Hepatocyte (in vitro differentiated cells): ENCODE data around the gene ZNF33A.
"Not testable (repeated sequence)": the region's sequence is repeated elsewhere in the genome, so short reads cannot be mapped to it uniquely, and the experiment has no call there.

Source experiments
- CTCF ChIP-seq: fragments of 200-600 bp; sonication (generic); IDR thresholded peaks from 2 replicates; pipeline ENCODE4 v1.5.1; 2016; ENCODE audit warnings: antibody characterized with exemption, mild to moderate bottlenecking; ENCODE audit not compliant: poor library complexity
- EZH2 ChIP-seq: fragments of 200-600 bp; sonication (generic); IDR thresholded peaks from 2 replicates; pipeline ENCODE4 v1.6.1; 2016; ENCODE audit warnings: antibody characterized with exemption, mild to moderate bottlenecking, borderline replicate concordance
- EZH2phosphoT487 ChIP-seq: fragments of 200-600 bp; sonication (generic); IDR thresholded peaks from one replicate; pipeline ENCODE4 v1.6.1; 2018; ENCODE audit warnings: antibody characterized with exemption, mild to moderate bottlenecking, low read depth, moderate library complexity; ENCODE audit not compliant: unreplicated experiment, severe bottlenecking

- not testable (repeated sequence) for TF ChIP-seq CTCF, EZH2phosphoT487, EZH2
Observed at GRCh38 chr10:38069663-38070062, 59.2 kb downstream of the ZNF33A start.
